WTC11 (cell line): Measurements from ENCODE around the gene SEMA4A. TPM values are rescaled to one million over a fixed set of nuclear protein-coding genes. Genes with fewer than 3 reads are reported as not detected.
A peak's percentile ranks its signal among the peaks of the same experiment; 100 is the strongest.

Experiments
- ATAC-seq: fragments of 200-7000 bp; cut with Tn5 transposase; 2 replicates; pipeline ENCODE4 v1.10.0; 2021; ENCODE audit warnings: mild to moderate bottlenecking, moderate library complexity
- CTCF ChIA-PET: fragments of 300-600 bp; sonication (Branson Sonifier 250); formaldehyde crosslinking; loops from one replicate; lab custom pipeline; 2021; ENCODE audit warnings: antibody characterized with exemption; lab: Charles Lee
- POLR2A ChIA-PET: fragments of 350-600 bp; sonication (Branson Sonifier 250); formaldehyde crosslinking; loops from one replicate; lab custom pipeline; 2021; ENCODE audit warnings: antibody characterized with exemption; lab: Charles Lee
- DNase-seq: peaks from one replicate; pipeline ENCODE4 v3.0.0; 2021; ENCODE audit warnings: low spot score
- H3K27ac Mint-ChIP-seq: 2 replicates; pipeline ENCODE4 v1.8.0; 2021; ENCODE audit warnings: mixed read lengths
- H3K27me3 Mint-ChIP-seq: 2 replicates; pipeline ENCODE4 v1.8.0; 2021; ENCODE audit warnings: low read depth, mild to moderate bottlenecking, moderate library complexity, mixed read lengths
- H3K36me3 Mint-ChIP-seq: 2 replicates; pipeline ENCODE4 v1.8.0; 2021; ENCODE audit warnings: mixed read lengths
- H3K4me1 Mint-ChIP-seq: 2 replicates; pipeline ENCODE4 v1.8.0; 2022; ENCODE audit warnings: mixed read lengths
- H3K4me3 Mint-ChIP-seq: 2 replicates; pipeline ENCODE4 v1.8.0; 2021; ENCODE audit warnings: mild to moderate bottlenecking, moderate library complexity, mixed read lengths
- H3K9me3 Mint-ChIP-seq: 2 replicates; pipeline ENCODE4 v1.8.0; 2021; ENCODE audit warnings: mixed read lengths
- AFF4 ChIP-seq: sonication (generic); formaldehyde crosslinking; IDR thresholded peaks from 2 replicates; pipeline ENCODE4 v1.8.1; 2023; ENCODE audit warnings: mild to moderate bottlenecking, missing genetic modification reagents, borderline replicate concordance
- CDX4 ChIP-seq: fragments of 250-450 bp; sonication (Bioruptor Pico); IDR thresholded peaks from 2 replicates; pipeline ENCODE4 v1.9.0; 2021; ENCODE audit warnings: moderate library complexity, mild to moderate bottlenecking, inconsistent platforms, borderline replicate concordance
- CREM ChIP-seq: sonication (generic); formaldehyde crosslinking; IDR thresholded peaks from 2 replicates; pipeline ENCODE4 v1.8.1; 2022; ENCODE audit warnings: mild to moderate bottlenecking, missing genetic modification reagents, moderate library complexity
- CTCF ChIP-seq: fragments of 200-600 bp; IDR thresholded peaks from 2 replicates; pipeline ENCODE4 v1.8.0; 2022; ENCODE audit warnings: antibody characterized with exemption
- FOXP1 ChIP-seq: sonication (generic); formaldehyde crosslinking; IDR thresholded peaks from 2 replicates; pipeline ENCODE4 v1.8.0; 2022; ENCODE audit warnings: missing genetic modification reagents, mild to moderate bottlenecking, moderate library complexity, borderline replicate concordance
- KAT7 ChIP-seq: sonication (generic); formaldehyde crosslinking; IDR thresholded peaks from 2 replicates; pipeline ENCODE4 v1.8.1; 2023; ENCODE audit warnings: missing genetic modification reagents, mild to moderate bottlenecking, borderline replicate concordance
- SMAD3 ChIP-seq: sonication (generic); formaldehyde crosslinking; IDR thresholded peaks from 2 replicates; pipeline ENCODE4 v1.8.0; 2022; ENCODE audit warnings: missing genetic modification reagents, mild to moderate bottlenecking, borderline replicate concordance
- STAT6 ChIP-seq: sonication (generic); formaldehyde crosslinking; conservative IDR thresholded peaks from 2 replicates; pipeline ENCODE4 v1.8.1; 2023; ENCODE audit warnings: mild to moderate bottlenecking, low read depth, missing genetic modification reagents, moderate library complexity
- ZNF317 ChIP-seq: sonication (generic); formaldehyde crosslinking; IDR thresholded peaks from 2 replicates; pipeline ENCODE4 v1.8.1; 2023; ENCODE audit warnings: low read depth, mild to moderate bottlenecking, moderate library complexity, missing genetic modification reagents, borderline replicate concordance
- total RNA-seq: library from RNA; stranded (reverse); gene quantifications from 3 replicates; pipeline ENCODE4 v1.2.3, GENCODE V29; 2021
- TF ChIP-seq, protein P1 (sequence below): sonication (generic); formaldehyde crosslinking; IDR thresholded peaks from 2 replicates; pipeline ENCODE4 v1.8.0; 2023; ENCODE audit warnings: missing genetic modification reagents, mild to moderate bottlenecking, borderline replicate concordance
- TF ChIP-seq, protein P2 (sequence below): sonication (generic); formaldehyde crosslinking; IDR thresholded peaks from 2 replicates; pipeline ENCODE4 v1.8.1; 2022; ENCODE audit warnings: missing genetic modification reagents, borderline replicate concordance
- TF ChIP-seq, protein P3 (sequence below): fragments of 250-450 bp; sonication (Bioruptor Pico); IDR thresholded peaks from 2 replicates; pipeline ENCODE4 v1.9.0; 2021; ENCODE audit warnings: mild to moderate bottlenecking, borderline replicate concordance

SEMA4A gene
- total RNA-seq, 1 experiment from 2014 or later: 12.4 TPM

DNA sequence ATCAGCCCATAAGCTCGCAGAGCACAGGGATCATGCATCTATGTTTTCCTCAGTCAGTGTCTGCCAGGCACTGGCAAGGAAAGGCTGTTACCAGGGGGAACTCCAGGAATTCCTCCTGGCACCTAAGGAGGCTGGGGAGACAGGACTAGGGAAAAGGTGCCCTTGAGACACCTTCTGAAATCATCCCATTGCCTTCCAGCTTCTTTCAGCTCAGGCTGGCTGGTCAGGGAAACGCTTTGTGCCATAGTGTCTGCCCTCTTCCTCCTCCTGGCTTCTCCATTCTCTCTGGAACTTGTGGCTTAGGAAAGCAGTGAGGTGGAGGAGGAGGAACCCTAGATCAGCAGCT lies 25.1 kb upstream of the SEMA4A start (continued):
- TF ChIP-seq AFF4 (no peak), CREM (CRISPR knock-in tag) (no peak)
- TF ChIP-seq, protein P1, sequence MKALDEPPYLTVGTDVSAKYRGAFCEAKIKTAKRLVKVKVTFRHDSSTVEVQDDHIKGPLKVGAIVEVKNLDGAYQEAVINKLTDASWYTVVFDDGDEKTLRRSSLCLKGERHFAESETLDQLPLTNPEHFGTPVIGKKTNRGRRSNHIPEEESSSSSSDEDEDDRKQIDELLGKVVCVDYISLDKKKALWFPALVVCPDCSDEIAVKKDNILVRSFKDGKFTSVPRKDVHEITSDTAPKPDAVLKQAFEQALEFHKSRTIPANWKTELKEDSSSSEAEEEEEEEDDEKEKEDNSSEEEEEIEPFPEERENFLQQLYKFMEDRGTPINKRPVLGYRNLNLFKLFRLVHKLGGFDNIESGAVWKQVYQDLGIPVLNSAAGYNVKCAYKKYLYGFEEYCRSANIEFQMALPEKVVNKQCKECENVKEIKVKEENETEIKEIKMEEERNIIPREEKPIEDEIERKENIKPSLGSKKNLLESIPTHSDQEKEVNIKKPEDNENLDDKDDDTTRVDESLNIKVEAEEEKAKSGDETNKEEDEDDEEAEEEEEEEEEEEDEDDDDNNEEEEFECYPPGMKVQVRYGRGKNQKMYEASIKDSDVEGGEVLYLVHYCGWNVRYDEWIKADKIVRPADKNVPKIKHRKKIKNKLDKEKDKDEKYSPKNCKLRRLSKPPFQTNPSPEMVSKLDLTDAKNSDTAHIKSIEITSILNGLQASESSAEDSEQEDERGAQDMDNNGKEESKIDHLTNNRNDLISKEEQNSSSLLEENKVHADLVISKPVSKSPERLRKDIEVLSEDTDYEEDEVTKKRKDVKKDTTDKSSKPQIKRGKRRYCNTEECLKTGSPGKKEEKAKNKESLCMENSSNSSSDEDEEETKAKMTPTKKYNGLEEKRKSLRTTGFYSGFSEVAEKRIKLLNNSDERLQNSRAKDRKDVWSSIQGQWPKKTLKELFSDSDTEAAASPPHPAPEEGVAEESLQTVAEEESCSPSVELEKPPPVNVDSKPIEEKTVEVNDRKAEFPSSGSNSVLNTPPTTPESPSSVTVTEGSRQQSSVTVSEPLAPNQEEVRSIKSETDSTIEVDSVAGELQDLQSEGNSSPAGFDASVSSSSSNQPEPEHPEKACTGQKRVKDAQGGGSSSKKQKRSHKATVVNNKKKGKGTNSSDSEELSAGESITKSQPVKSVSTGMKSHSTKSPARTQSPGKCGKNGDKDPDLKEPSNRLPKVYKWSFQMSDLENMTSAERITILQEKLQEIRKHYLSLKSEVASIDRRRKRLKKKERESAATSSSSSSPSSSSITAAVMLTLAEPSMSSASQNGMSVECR (CRISPR knock-in tag): no peak

- Mint-ChIP-seq H3K27me3 (no peaks in the 10 kb centered on the region; the same call in 1 of the 2 replicates), H3K9me3 (no peaks in the 10 kb centered on the region), H3K4me3 (no peak overlapping the region), H3K27ac (peak overlapping the region; percentile 96), H3K36me3 (0 out of 2 replicates have a peak, but pooled peaks cover 2% of the 10 kb centered on the region), H3K4me1 (peaks cover 38% of the 10 kb centered on the region)
- ChIA-PET CTCF (interaction anchor here (0.9 to 28.0 kb wide), 22 partner anchors 8 to 257 kb away, joined by 3 to 1176 read pairs (median 8); partner anchors contain the start of genes LMNA, MEX3A and PMF1), POLR2A (interaction anchor here (0.5 to 2.7 kb wide), 10 partner anchors 18 to 1914 kb away, joined by 3 to 24 read pairs (median 4); partner anchors contain the start of genes MEX3A, PMF1 and RAB25)
- no peak for DNase-seq
- no peak for ATAC-seq
- TF ChIP-seq STAT6 (no peak), SMAD3 (CRISPR knock-in tag) (no peak), KAT7 (CRISPR knock-in tag) (no peak), CTCF (no peak), FOXP1 (CRISPR knock-in tag) (no peak), ZNF317 (CRISPR knock-in tag) (no peak), CDX4 (no peak), CREM (CRISPR knock-in tag) (no peak)
- TF ChIP-seq, protein P2, sequence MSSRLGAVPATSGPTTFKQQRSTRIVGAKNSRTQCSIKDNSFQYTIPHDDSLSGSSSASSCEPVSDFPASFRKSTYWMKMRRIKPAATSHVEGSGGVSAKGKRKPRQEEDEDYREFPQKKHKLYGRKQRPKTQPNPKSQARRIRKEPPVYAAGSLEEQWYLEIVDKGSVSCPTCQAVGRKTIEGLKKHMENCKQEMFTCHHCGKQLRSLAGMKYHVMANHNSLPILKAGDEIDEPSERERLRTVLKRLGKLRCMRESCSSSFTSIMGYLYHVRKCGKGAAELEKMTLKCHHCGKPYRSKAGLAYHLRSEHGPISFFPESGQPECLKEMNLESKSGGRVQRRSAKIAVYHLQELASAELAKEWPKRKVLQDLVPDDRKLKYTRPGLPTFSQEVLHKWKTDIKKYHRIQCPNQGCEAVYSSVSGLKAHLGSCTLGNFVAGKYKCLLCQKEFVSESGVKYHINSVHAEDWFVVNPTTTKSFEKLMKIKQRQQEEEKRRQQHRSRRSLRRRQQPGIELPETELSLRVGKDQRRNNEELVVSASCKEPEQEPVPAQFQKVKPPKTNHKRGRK (CRISPR knock-in tag): no peak
- TF ChIP-seq, protein P3, sequence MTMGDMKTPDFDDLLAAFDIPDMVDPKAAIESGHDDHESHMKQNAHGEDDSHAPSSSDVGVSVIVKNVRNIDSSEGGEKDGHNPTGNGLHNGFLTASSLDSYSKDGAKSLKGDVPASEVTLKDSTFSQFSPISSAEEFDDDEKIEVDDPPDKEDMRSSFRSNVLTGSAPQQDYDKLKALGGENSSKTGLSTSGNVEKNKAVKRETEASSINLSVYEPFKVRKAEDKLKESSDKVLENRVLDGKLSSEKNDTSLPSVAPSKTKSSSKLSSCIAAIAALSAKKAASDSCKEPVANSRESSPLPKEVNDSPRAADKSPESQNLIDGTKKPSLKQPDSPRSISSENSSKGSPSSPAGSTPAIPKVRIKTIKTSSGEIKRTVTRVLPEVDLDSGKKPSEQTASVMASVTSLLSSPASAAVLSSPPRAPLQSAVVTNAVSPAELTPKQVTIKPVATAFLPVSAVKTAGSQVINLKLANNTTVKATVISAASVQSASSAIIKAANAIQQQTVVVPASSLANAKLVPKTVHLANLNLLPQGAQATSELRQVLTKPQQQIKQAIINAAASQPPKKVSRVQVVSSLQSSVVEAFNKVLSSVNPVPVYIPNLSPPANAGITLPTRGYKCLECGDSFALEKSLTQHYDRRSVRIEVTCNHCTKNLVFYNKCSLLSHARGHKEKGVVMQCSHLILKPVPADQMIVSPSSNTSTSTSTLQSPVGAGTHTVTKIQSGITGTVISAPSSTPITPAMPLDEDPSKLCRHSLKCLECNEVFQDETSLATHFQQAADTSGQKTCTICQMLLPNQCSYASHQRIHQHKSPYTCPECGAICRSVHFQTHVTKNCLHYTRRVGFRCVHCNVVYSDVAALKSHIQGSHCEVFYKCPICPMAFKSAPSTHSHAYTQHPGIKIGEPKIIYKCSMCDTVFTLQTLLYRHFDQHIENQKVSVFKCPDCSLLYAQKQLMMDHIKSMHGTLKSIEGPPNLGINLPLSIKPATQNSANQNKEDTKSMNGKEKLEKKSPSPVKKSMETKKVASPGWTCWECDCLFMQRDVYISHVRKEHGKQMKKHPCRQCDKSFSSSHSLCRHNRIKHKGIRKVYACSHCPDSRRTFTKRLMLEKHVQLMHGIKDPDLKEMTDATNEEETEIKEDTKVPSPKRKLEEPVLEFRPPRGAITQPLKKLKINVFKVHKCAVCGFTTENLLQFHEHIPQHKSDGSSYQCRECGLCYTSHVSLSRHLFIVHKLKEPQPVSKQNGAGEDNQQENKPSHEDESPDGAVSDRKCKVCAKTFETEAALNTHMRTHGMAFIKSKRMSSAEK: no peak
Observed at GRCh38 chr1:156128654-156129597, 24.5 kb upstream of the SEMA4A start.
